ENCODE results near the gene HIC2. TPM values are rescaled to one million over a fixed set of nuclear protein-coding genes. Genes with fewer than 3 reads are reported as not detected.

HIC2 gene
- total and polyA plus RNA-seq, 10 of the 15 experiments (the other 5 are each of a cell fraction or from before 2014, with no cell fraction given), result 0.11 to 5.0 (median 1.4) TPM

- no peak for TF ChIP-seq ESRRA (IDR thresholded peaks at IDR 0.05; ENCODE audit: low read length)
- no peak for TF ChIP-seq DPF2 (IDR thresholded peaks at IDR 0.05)
- TF ChIP-seq SIN3A (IDR thresholded peaks at IDR 0.05; ENCODE audit: low read depth, low read length), result no peak
- TF ChIP-seq RB1 (IDR thresholded peaks at IDR 0.05; ENCODE audit: borderline replicate concordance), result no peak
- TF ChIP-seq YY1 (IDR thresholded peaks at IDR 0.05; ENCODE audit: low read depth, low read length), result no peak
- TF ChIP-seq CHD1 (IDR thresholded peaks at IDR 0.05; ENCODE audit: low read depth, low read length), result no peak
- no peak for TF ChIP-seq YBX1 (IDR thresholded peaks at IDR 0.05)
- no peak for TF ChIP-seq ZNF274 (IDR thresholded peaks at IDR 0.05; ENCODE audit: insufficient read depth, insufficient read length)
- no peak for TF ChIP-seq IKZF2 (IDR thresholded peaks at IDR 0.05)
- Histone ChIP-seq H3K27ac (ENCODE audit: control insufficient read depth, insufficient read depth) (no peak overlapping the region), H3K4me2 (ENCODE audit: control insufficient read depth, insufficient read depth) (no peak overlapping the region), H3K4me1 (ENCODE audit: control insufficient read depth, insufficient read depth, low read length) (no peaks in the 10 kb centered on the region), H3K4me3 (no peak overlapping the region), H3K36me3 (ENCODE audit: control insufficient read depth in 2 of 2, insufficient read depth in 2 of 2, low read length in 1 of 2) (peaks cover 0 to 11% of the 10 kb centered on the region in 2 experiments; a peak in 3 of 4 replicates), H3K9me3 (replicated peaks; ENCODE audit: control insufficient read depth, insufficient read depth, low read length) (no peaks in the 10 kb centered on the region), H2AFZ (ENCODE audit: control insufficient read depth, low read depth, low read length) (no peak overlapping the region), H3K27me3 (replicated peaks in 1 of 2; ENCODE audit: control insufficient read depth in 2 of 2, insufficient read depth in 2 of 2, low read length in 1 of 2) (no peaks in the 10 kb centered on the region), H4K20me1 (ENCODE audit: control insufficient read depth, insufficient read depth) (no peaks in the 10 kb centered on the region), H3K9ac (ENCODE audit: control insufficient read depth, insufficient read depth, low read length) (no peak overlapping the region), H3K79me2 (ENCODE audit: control insufficient read depth, insufficient read depth, low read length) (no peaks in the 10 kb centered on the region)
- 81% methylated on average over 8 of the region's 9 CpGs for WGBS (ENCODE audit: insufficient coverage, insufficient replicate concordance, low lambda C conversion rate, missing lambda C conversion rate)
- ATAC-seq (no peak), DNase-seq (ENCODE audit: low read depth, low spot score) (no peak), FAIRE-seq (no peak)
- RAD21 ChIA-PET (ENCODE audit: unreplicated experiment), result no interaction called here
- SMC1A ChIA-PET (ENCODE audit: uncharacterized antibody, unreplicated experiment), result no interaction called here
- intact Hi-C loops (cut with micrococcal nuclease; ENCODE audit: unreplicated experiment) (no loop called here), in situ Hi-C loops (cut with MboI) (no loop called here)
- CTCF ChIA-PET, result no interaction called here
- no TSS peak for BruUV-seq (replicated peaks)
- POLR2A ChIA-PET, result no interaction called here
Measured at GRCh38 chr22:21450858-21451353, 33.7 kb downstream of the HIC2 start.

All from GM12878 (cell line).